Measurements from ENCODE around the gene ATG10. TPM values are rescaled to one million over a fixed set of nuclear protein-coding genes. Genes with fewer than 3 reads are reported as not detected.

Gene ATG10
- polyA plus RNA-seq, 1 donor from 2014 or later, result 12.1 TPM

- Histone ChIP-seq H3K4me2 (ENCODE audit: low read length) (no peak overlapping the region), H3K27ac (ENCODE audit: low read length) (no peak overlapping the region), H3K4me3 (ENCODE audit: low read length) (peak overlapping the region; percentile 7), H2AFZ (ENCODE audit: low read depth, low read length) (peak overlapping the region; percentile 62), H3K79me2 (replicated peaks; ENCODE audit: insufficient read depth, low read length) (no peaks in the 10 kb centered on the region), H4K20me1 (ENCODE audit: insufficient read depth) (no peaks in the 10 kb centered on the region), H3K9me2 (ENCODE audit: insufficient read depth, low read length) (no peaks in the 10 kb centered on the region), H3K9ac (ENCODE audit: low read length) (no peak overlapping the region), H3K27me3 (ENCODE audit: insufficient read depth, low read depth, low read length) (no peaks in the 10 kb centered on the region), H3F3A (ENCODE audit: insufficient read depth, low read length, poor library complexity, severe bottlenecking) (no peaks in the 10 kb centered on the region), H3K36me3 (ENCODE audit: insufficient read depth, low read length) (no peaks in the 10 kb centered on the region), H3K9me3 (ENCODE audit: low read length) (no peaks in the 10 kb centered on the region)
- peak; percentile 17 for TF ChIP-seq POLR2AphosphoS5 (IDR thresholded peaks at IDR 0.05)
- TF ChIP-seq EZH2 (IDR thresholded peaks at IDR 0.05; ENCODE audit: borderline replicate concordance, insufficient read depth, low read length, poor library complexity, severe bottlenecking), result no peak
- peak; percentile 98 for TF ChIP-seq RAD21 (conservative IDR thresholded peaks at IDR 0.05)
- peak; percentile 57 for TF ChIP-seq REST (IDR thresholded peaks at IDR 0.05; ENCODE audit: borderline replicate concordance)
- TF ChIP-seq SMC3 (conservative IDR thresholded peaks at IDR 0.05; ENCODE audit: poor library complexity), result peak; percentile 97
- peak; percentile 31 for TF ChIP-seq EP300 (conservative IDR thresholded peaks at IDR 0.05; ENCODE audit: poor library complexity, severe bottlenecking)
- no peak for TF ChIP-seq MXI1 (conservative IDR thresholded peaks at IDR 0.05; ENCODE audit: poor library complexity, severe bottlenecking)
- TF ChIP-seq CTCF (IDR thresholded peaks at IDR 0.05; ENCODE audit: poor library complexity, severe bottlenecking), result peak; percentile 96
- no peak for TF ChIP-seq TAF1 (IDR thresholded peaks at IDR 0.05; ENCODE audit: low read depth)
These were observed 253.8 kb downstream of the ATG10 start for GRCh38 chr5:82225525-82226172.

- Histone ChIP-seq H3K27ac (ENCODE audit: low read length) (no peak overlapping the region), H3K4me3 (ENCODE audit: low read length) (no peak overlapping the region), H3K9ac (ENCODE audit: low read length) (no peak overlapping the region), H3K9me3 (ENCODE audit: low read length) (no peaks in the 10 kb centered on the region), H3F3A (ENCODE audit: insufficient read depth, low read length, poor library complexity, severe bottlenecking) (no peaks in the 10 kb centered on the region), H2AFZ (ENCODE audit: low read depth, low read length) (no peak overlapping the region), H4K20me1 (ENCODE audit: insufficient read depth) (no peaks in the 10 kb centered on the region), H3K36me3 (ENCODE audit: insufficient read depth, low read length) (no peaks in the 10 kb centered on the region), H3K79me2 (replicated peaks; ENCODE audit: insufficient read depth, low read length) (no peaks in the 10 kb centered on the region), H3K27me3 (ENCODE audit: insufficient read depth, low read depth, low read length) (no peaks in the 10 kb centered on the region), H3K4me2 (ENCODE audit: low read length) (no peak overlapping the region), H3K9me2 (ENCODE audit: insufficient read depth, low read length) (no peaks in the 10 kb centered on the region)
- TF ChIP-seq TAF1 (IDR thresholded peaks at IDR 0.05; ENCODE audit: low read depth) (no peak), MXI1 (conservative IDR thresholded peaks at IDR 0.05; ENCODE audit: poor library complexity, severe bottlenecking) (no peak), EP300 (conservative IDR thresholded peaks at IDR 0.05; ENCODE audit: poor library complexity, severe bottlenecking) (no peak), RAD21 (conservative IDR thresholded peaks at IDR 0.05) (no peak), POLR2AphosphoS5 (IDR thresholded peaks at IDR 0.05) (no peak), REST (IDR thresholded peaks at IDR 0.05; ENCODE audit: borderline replicate concordance) (no peak), CTCF (IDR thresholded peaks at IDR 0.05; ENCODE audit: poor library complexity, severe bottlenecking) (no peak)
These were observed 263.1 kb downstream of the ATG10 start for GRCh38 chr5:82234885-82235284.

Measured in neural cell (in vitro differentiated cells).